ENCODE data around the gene ENTREP1.
A peak's percentile ranks its signal among the peaks of the same experiment; 100 is the strongest.

ENTREP1 gene

GRCh38 chr9:69319324-69320025, 5.5 kb upstream of the ENTREP1 start:
- no peak for DNase-seq

- DNase-seq = no peak
These were observed 2.8 kb upstream of the ENTREP1 start for GRCh38 chr9:69322256-69322655.

GRCh38 chr9:69323861-69324260, 1.2 kb upstream of the ENTREP1 start:
- no peak for DNase-seq

GRCh38 chr9:69325409-69326212, 596 bp downstream of the ENTREP1 start:
- DNase-seq = peak in 2 of 3 donors; percentile 3 to 38

- DNase-seq = no peak
These were observed 1.2 kb downstream of the ENTREP1 start for GRCh38 chr9:69326261-69326660.

- DNase-seq = no peak
These were observed 5.6 kb downstream of the ENTREP1 start for GRCh38 chr9:69330580-69330979.

GRCh38 chr9:69331444-69331843, 6.4 kb downstream of the ENTREP1 start:
- DNase-seq = no peak

- no peak for DNase-seq
These were observed 7.2 kb downstream of the ENTREP1 start for GRCh38 chr9:69332067-69332685.

- DNase-seq = no peak
These were observed 8.7 kb downstream of the ENTREP1 start for GRCh38 chr9:69333716-69334115.

- DNase-seq = no peak
These were observed 9.3 kb downstream of the ENTREP1 start for GRCh38 chr9:69334317-69334716.

- no peak for DNase-seq
These were observed 14.6 kb downstream of the ENTREP1 start for GRCh38 chr9:69339620-69340019.

GRCh38 chr9:69340631-69341030, 15.6 kb downstream of the ENTREP1 start:
- no peak for DNase-seq

- no peak for DNase-seq
These were observed 17.8 kb downstream of the ENTREP1 start for GRCh38 chr9:69342769-69343168.

- DNase-seq = no peak
These were observed 19.4 kb downstream of the ENTREP1 start for GRCh38 chr9:69344459-69344858.

- DNase-seq = no peak
These were observed 21.8 kb downstream of the ENTREP1 start for GRCh38 chr9:69346596-69347390.

GRCh38 chr9:69347607-69348006, 22.6 kb downstream of the ENTREP1 start:
- DNase-seq = no peak

- no peak for DNase-seq
These were observed 26.2 kb downstream of the ENTREP1 start for GRCh38 chr9:69351227-69351626.

GRCh38 chr9:69355232-69355631, 30.2 kb downstream of the ENTREP1 start:
- DNase-seq = no peak

GRCh38 chr9:69357030-69357775, 32.2 kb downstream of the ENTREP1 start:
- DNase-seq = no peak

GRCh38 chr9:69357821-69358220, 32.8 kb downstream of the ENTREP1 start:
- no peak for DNase-seq

GRCh38 chr9:69363191-69363590, 38.2 kb downstream of the ENTREP1 start:
- no peak for DNase-seq

- DNase-seq = no peak
These were observed 39.6 kb downstream of the ENTREP1 start for GRCh38 chr9:69364510-69365150.

Data from suppressor macrophage treated with lipopolysaccharide for 1 hour (primary cell).